GM12878 (cell line): ENCODE measurements around the gene SYT1. TPM values are rescaled to one million over a fixed set of nuclear protein-coding genes. Genes with fewer than 3 reads are reported as not detected.

Source experiments
- ATAC-seq: fragments of 200-7000 bp; cut with Tn5 transposase; 3 replicates; pipeline ENCODE4 v1.9.1; 2020; ENCODE audit warnings: mild to moderate bottlenecking, moderate library complexity
- BruUV-seq: library from RNA; stranded (reverse); fragments of 400-500 nt; replicated peaks from 2 replicates; lab custom pipeline; 2021; lab: Mats Ljungman, UMichigan
- CTCF ChIA-PET: fragments of 300-600 bp; sonication (Branson Sonifier 250); formaldehyde crosslinking; extraction: SDS; loops from one replicate; lab custom pipeline; 2021; ENCODE audit warnings: inconsistent platforms; lab: Yijun Ruan, JAX
- POLR2A ChIA-PET: fragments of 350-600 bp; formaldehyde crosslinking; extraction: SDS; loops from one replicate; lab custom pipeline; 2021; ENCODE audit warnings: inconsistent platforms; lab: Charles Lee
- RAD21 ChIA-PET: fragments of 300-600 bp; sonication (Branson Sonifier 250); formaldehyde crosslinking; loops from one replicate; lab custom pipeline; 2023; ENCODE audit warnings: antibody characterized with exemption; ENCODE audit not compliant: unreplicated experiment; lab: Charles Lee
- SMC1A ChIA-PET: fragments of 300-600 bp; sonication (Branson Sonifier 250); formaldehyde crosslinking; loops from one replicate; lab custom pipeline; 2023; ENCODE audit not compliant: unreplicated experiment, uncharacterized antibody; lab: Charles Lee
- DNase-seq: peaks from one replicate; pipeline ENCODE4 v3.0.0-alpha.2; 2011; ENCODE audit warnings: low read depth, low spot score
- FAIRE-seq: peaks from 3 replicates; lab custom pipeline; 2011; peaks lifted over from hg19 to GRCh38; lab: Jason Lieb, UNC
- H2AFZ ChIP-seq: 2 replicates; pipeline ENCODE4 v1.6.0; 2011; ENCODE audit warnings: low read depth, low read length, control low read depth; ENCODE audit not compliant: control insufficient read depth
- H3K27ac ChIP-seq: 2 replicates; pipeline ENCODE4 v1.5.1; 2011; ENCODE audit warnings: control low read depth; ENCODE audit not compliant: control insufficient read depth, insufficient read depth
- H3K27me3 ChIP-seq, 2 experiments: replicated peaks in 1 of 2; 2 replicates each; pipeline versions ENCODE4 v1.6.0 to v1.6.1; 2011; ENCODE audit warnings: low read length in 1 of 2; ENCODE audit not compliant: control insufficient read depth in 2 of 2, insufficient read depth in 2 of 2
- H3K36me3 ChIP-seq, 2 experiments: 2 replicates each; pipeline ENCODE4 v1.5.1; 2011; ENCODE audit warnings: low read length in 1 of 2; ENCODE audit not compliant: control insufficient read depth in 2 of 2, insufficient read depth in 2 of 2
- H3K4me1 ChIP-seq: 2 replicates; pipeline ENCODE4 v1.6.1; 2011; ENCODE audit warnings: mild to moderate bottlenecking, low read length, moderate library complexity, mixed read lengths; ENCODE audit not compliant: control insufficient read depth, insufficient read depth
- H3K4me2 ChIP-seq: 2 replicates; pipeline ENCODE4 v1.6.0; 2011; ENCODE audit warnings: control low read depth; ENCODE audit not compliant: control insufficient read depth, insufficient read depth
- H3K4me3 ChIP-seq: fragments of 200-600 bp; sonication (generic); 2 replicates; pipeline ENCODE4 v1.5.1; 2016
- H3K79me2 ChIP-seq: 2 replicates; pipeline ENCODE4 v1.6.0; 2011; ENCODE audit warnings: low read length; ENCODE audit not compliant: control insufficient read depth, insufficient read depth
- H3K9ac ChIP-seq: 2 replicates; pipeline ENCODE4 v1.8.0; 2011; ENCODE audit warnings: low read length, control low read depth, mixed read lengths; ENCODE audit not compliant: control insufficient read depth, insufficient read depth
- H3K9me3 ChIP-seq: replicated peaks from 3 replicates; pipeline ENCODE4 v1.5.1; 2011; ENCODE audit warnings: mild to moderate bottlenecking, low read length; ENCODE audit not compliant: control insufficient read depth, insufficient read depth
- H4K20me1 ChIP-seq: 2 replicates; pipeline ENCODE4 v1.6.0; 2011; ENCODE audit not compliant: control insufficient read depth, insufficient read depth
- BCL11A ChIP-seq: IDR thresholded peaks from 2 replicates; pipeline ENCODE4 v1.6.1; 2011; ENCODE audit warnings: low read depth, low read length
- CHD2 ChIP-seq: IDR thresholded peaks from 2 replicates; pipeline ENCODE4 v1.6.1; 2011; ENCODE audit warnings: low read depth, low read length, improper control_type of control experiment, borderline replicate concordance
- HDAC2 ChIP-seq: fragments of 200-600 bp; sonication (generic); IDR thresholded peaks from 2 replicates; pipeline ENCODE4 v1.6.1; 2017
- IKZF1 ChIP-seq: fragments of 450-650 bp; conservative IDR thresholded peaks from 2 replicates; pipeline ENCODE4 v1.6.1; 2017; ENCODE audit warnings: antibody characterized with exemption, mild to moderate bottlenecking
- JUND ChIP-seq: IDR thresholded peaks from 2 replicates; pipeline ENCODE4 v1.6.1; 2012; ENCODE audit warnings: low read depth, mild to moderate bottlenecking, low read length, improper control_type of control experiment, moderate library complexity
- MEF2A ChIP-seq: IDR thresholded peaks from 2 replicates; pipeline ENCODE4 v1.6.1; 2011; ENCODE audit warnings: low read depth, mild to moderate bottlenecking, low read length, moderate library complexity; ENCODE audit not compliant: insufficient read depth
- MTA2 ChIP-seq: fragments of 450-650 bp; IDR thresholded peaks from 2 replicates; pipeline ENCODE4 v1.6.1; 2016; ENCODE audit warnings: low read depth, mild to moderate bottlenecking, moderate library complexity
- MYB ChIP-seq: fragments of 150-350 bp; IDR thresholded peaks from 2 replicates; pipeline ENCODE4 v1.6.1; 2014; ENCODE audit warnings: mild to moderate bottlenecking, low read depth, low read length, borderline replicate concordance
- NR2F1 ChIP-seq: fragments of 450-650 bp; conservative IDR thresholded peaks from 2 replicates; pipeline ENCODE4 v1.6.1; 2017; ENCODE audit warnings: mild to moderate bottlenecking
- RB1 ChIP-seq: fragments of 450-650 bp; formaldehyde crosslinking; IDR thresholded peaks from 2 replicates; pipeline ENCODE4 v1.6.1; 2017; ENCODE audit warnings: mild to moderate bottlenecking, borderline replicate concordance
- RBBP5 ChIP-seq: fragments of 200-600 bp; sonication (generic); conservative IDR thresholded peaks from 2 replicates; pipeline ENCODE4 v1.6.1; 2016
- RELA ChIP-seq: fragments of 450-650 bp; IDR thresholded peaks from 2 replicates; pipeline ENCODE4 v1.8.0; 2014; ENCODE audit warnings: borderline replicate concordance; ENCODE audit not compliant: partially characterized antibody
- SPI1 ChIP-seq: IDR thresholded peaks from 2 replicates; pipeline ENCODE4 v1.6.1; 2011; ENCODE audit warnings: low read depth, mild to moderate bottlenecking, low read length, moderate library complexity, borderline replicate concordance; ENCODE audit not compliant: insufficient read depth
- STAT1 ChIP-seq: fragments of 450-650 bp; conservative IDR thresholded peaks from 2 replicates; pipeline ENCODE4 v1.6.1; 2014; ENCODE audit warnings: antibody characterized with exemption, mild to moderate bottlenecking
- SUPT20H ChIP-seq: IDR thresholded peaks from 2 replicates; pipeline ENCODE4 v1.6.1; 2011; ENCODE audit warnings: low read depth, mild to moderate bottlenecking, low read length, moderate library complexity, borderline replicate concordance; ENCODE audit not compliant: control insufficient read depth
- YBX1 ChIP-seq: fragments of 450-650 bp; IDR thresholded peaks from 2 replicates; pipeline ENCODE4 v1.6.1; 2016; ENCODE audit warnings: antibody characterized with exemption
- ZNF384 ChIP-seq: IDR thresholded peaks from 2 replicates; pipeline ENCODE4 v1.6.1; 2012; ENCODE audit warnings: low read depth, mild to moderate bottlenecking, low read length, improper control_type of control experiment, borderline replicate concordance
- WGBS: methylation state at CpG from one replicate; pipeline ENCODE4 v1.1.6; 2016; ENCODE audit warnings: low lambda C conversion rate; ENCODE audit not compliant: insufficient replicate concordance, insufficient coverage; ENCODE audit errors: missing lambda C conversion rate; 5-methylcytosine and 5-hydroxymethylcytosine counted together
- in situ Hi-C: fragments of 300-500 bp; cut with MboI; formaldehyde crosslinking; loops from 9 replicates; pipeline ENCODE4 v1.14.3; 2018; ENCODE audit warnings: mixed read lengths
- intact Hi-C: fragments of 100-400 bp; cut with micrococcal nuclease; formaldehyde crosslinking; loops from one replicate; pipeline ENCODE4 v1.14.2; 2022; ENCODE audit not compliant: unreplicated experiment
- polyA plus RNA-seq, 11 experiments: library from polyadenylated mRNA; depleted of rRNA in 4 of 11; unstranded in 6 of 11; stranded (reverse) in 5 of 11; fragments of >200 nt; fragmentation: Nextera tagmentation in 4 of 11; fragmentation: Illumina TruSeq in 1 of 11; extraction: Ambion mirVana in 4 of 11; extraction: Trizol in 1 of 11; gene quantifications; 1 replicate in 1 of 11; 2 replicates in 10 of 11; pipeline versions ENCODE4 v1.2.1 to v1.2.3, GENCODE V29; 2011 to 2016; ENCODE audit warnings: inconsistent platforms in 2 of 11, missing spikeins in 2 of 11, low read depth in 1 of 11
- total RNA-seq, 4 experiments: library from RNA; depleted of rRNA in 3 of 4; stranded (reverse); fragments of >200 nt in 3 of 4; fragmentation: Illumina TruSeq in 1 of 4; extraction: Trizol in 1 of 4; gene quantifications; 2 replicates each; pipeline versions ENCODE4 v1.2.1 to v1.2.3, GENCODE V29; 2013 to 2021
- TF ChIP-seq, protein P1 (sequence below): fragments of 450-650 bp; IDR thresholded peaks from 2 replicates; pipeline ENCODE4 v1.6.1; 2017; ENCODE audit warnings: mild to moderate bottlenecking
- TF ChIP-seq, protein P2 (sequence below): IDR thresholded peaks from 2 replicates; pipeline ENCODE4 v1.6.1; 2012; ENCODE audit warnings: low read length, inconsistent platforms
- TF ChIP-seq, protein P3 (sequence below): fragments of 450-650 bp; IDR thresholded peaks from 2 replicates; pipeline ENCODE4 v1.6.1; 2017; ENCODE audit warnings: mild to moderate bottlenecking, low read depth, inconsistent platforms; ENCODE audit not compliant: poor library complexity, severe bottlenecking

The SYT1 gene
- total and polyA plus RNA-seq, 10 of the 15 experiments (the other 5 are each of a cell fraction or from before 2014, with no cell fraction given), result 0.10 to 0.28 TPM; not detected in 8

DNA sequence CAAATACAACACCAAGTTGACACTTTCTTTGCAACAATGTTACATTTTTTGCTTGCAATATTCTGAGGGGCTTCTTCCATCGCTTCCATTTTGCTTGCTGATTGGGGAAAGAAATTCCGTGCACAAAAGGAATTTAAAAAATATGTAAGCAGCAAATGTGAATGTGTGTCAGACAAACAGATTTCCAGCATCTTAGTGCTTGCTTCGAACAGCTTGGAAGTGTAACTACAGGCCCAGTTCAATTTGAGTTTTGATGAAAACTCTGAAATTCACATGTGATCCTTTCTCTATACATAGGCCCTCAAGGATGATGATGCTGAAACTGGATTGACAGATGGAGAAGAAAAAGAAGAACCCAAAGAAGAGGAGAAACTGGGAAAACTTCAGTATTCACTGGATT is 427.1 kb downstream of the SYT1 start (continued):
- TF ChIP-seq SPI1 (no peak), IKZF1 (no peak), RB1 (no peak), MEF2A (no peak), RELA (no peak), CHD2 (no peak), SUPT20H (no peak), MYB (no peak), YBX1 (no peak)
- TF ChIP-seq, protein P1, sequence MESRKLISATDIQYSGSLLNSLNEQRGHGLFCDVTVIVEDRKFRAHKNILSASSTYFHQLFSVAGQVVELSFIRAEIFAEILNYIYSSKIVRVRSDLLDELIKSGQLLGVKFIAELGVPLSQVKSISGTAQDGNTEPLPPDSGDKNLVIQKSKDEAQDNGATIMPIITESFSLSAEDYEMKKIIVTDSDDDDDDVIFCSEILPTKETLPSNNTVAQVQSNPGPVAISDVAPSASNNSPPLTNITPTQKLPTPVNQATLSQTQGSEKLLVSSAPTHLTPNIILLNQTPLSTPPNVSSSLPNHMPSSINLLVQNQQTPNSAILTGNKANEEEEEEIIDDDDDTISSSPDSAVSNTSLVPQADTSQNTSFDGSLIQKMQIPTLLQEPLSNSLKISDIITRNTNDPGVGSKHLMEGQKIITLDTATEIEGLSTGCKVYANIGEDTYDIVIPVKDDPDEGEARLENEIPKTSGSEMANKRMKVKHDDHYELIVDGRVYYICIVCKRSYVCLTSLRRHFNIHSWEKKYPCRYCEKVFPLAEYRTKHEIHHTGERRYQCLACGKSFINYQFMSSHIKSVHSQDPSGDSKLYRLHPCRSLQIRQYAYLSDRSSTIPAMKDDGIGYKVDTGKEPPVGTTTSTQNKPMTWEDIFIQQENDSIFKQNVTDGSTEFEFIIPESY, result no peak

- no peak overlapping the region for H3K27ac ChIP-seq
- SMC1A ChIA-PET, result no interaction called here
- no peak for TF ChIP-seq RBBP5
- TF ChIP-seq STAT1, result no peak
- no peak for TF ChIP-seq NR2F1
- no peak for TF ChIP-seq ZNF384
- TF ChIP-seq, protein P2, sequence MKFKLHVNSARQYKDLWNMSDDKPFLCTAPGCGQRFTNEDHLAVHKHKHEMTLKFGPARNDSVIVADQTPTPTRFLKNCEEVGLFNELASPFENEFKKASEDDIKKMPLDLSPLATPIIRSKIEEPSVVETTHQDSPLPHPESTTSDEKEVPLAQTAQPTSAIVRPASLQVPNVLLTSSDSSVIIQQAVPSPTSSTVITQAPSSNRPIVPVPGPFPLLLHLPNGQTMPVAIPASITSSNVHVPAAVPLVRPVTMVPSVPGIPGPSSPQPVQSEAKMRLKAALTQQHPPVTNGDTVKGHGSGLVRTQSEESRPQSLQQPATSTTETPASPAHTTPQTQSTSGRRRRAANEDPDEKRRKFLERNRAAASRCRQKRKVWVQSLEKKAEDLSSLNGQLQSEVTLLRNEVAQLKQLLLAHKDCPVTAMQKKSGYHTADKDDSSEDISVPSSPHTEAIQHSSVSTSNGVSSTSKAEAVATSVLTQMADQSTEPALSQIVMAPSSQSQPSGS, result no peak
- no peak for TF ChIP-seq BCL11A
- TF ChIP-seq, protein P3, sequence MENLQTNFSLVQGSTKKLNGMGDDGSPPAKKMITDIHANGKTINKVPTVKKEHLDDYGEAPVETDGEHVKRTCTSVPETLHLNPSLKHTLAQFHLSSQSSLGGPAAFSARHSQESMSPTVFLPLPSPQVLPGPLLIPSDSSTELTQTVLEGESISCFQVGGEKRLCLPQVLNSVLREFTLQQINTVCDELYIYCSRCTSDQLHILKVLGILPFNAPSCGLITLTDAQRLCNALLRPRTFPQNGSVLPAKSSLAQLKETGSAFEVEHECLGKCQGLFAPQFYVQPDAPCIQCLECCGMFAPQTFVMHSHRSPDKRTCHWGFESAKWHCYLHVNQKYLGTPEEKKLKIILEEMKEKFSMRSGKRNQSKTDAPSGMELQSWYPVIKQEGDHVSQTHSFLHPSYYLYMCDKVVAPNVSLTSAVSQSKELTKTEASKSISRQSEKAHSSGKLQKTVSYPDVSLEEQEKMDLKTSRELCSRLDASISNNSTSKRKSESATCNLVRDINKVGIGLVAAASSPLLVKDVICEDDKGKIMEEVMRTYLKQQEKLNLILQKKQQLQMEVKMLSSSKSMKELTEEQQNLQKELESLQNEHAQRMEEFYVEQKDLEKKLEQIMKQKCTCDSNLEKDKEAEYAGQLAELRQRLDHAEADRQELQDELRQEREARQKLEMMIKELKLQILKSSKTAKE, result no peak
- no peak for TF ChIP-seq JUND
- TF ChIP-seq HDAC2, result no peak
- no peak for TF ChIP-seq MTA2
These were observed 430.0 kb downstream of the SYT1 start for GRCh38 chr12:79294590-79294989.

More at GRCh38 chr12:79294590-79294989, 430.0 kb downstream of the SYT1 start:
- Histone ChIP-seq H3K4me1 (no peaks in the 10 kb centered on the region), H3K36me3 (no peaks in the 10 kb centered on the region), H3K9me3 (no peaks in the 10 kb centered on the region), H3K4me3 (no peak overlapping the region), H4K20me1 (no peaks in the 10 kb centered on the region), H3K27me3 (no peaks in the 10 kb centered on the region), H3K9ac (no peak overlapping the region), H3K79me2 (no peaks in the 10 kb centered on the region), H3K4me2 (no peak overlapping the region), H2AFZ (no peak overlapping the region)
- DNase-seq (no peak), FAIRE-seq (no peak), ATAC-seq (no peak)
- ChIA-PET POLR2A (no interaction called here), CTCF (no interaction called here), RAD21 (no interaction called here)
- intact Hi-C loops (no loop called here), in situ Hi-C loops (no loop called here)
- 31% methylated on average over 2 of the region's 2 CpGs for WGBS
- BruUV-seq, result no TSS peak
